Hematopoietic multipotent progenitor cell (in vitro differentiated cells): ENCODE data around the gene HAUS5. TPM values are rescaled to one million over a fixed set of nuclear protein-coding genes. Genes with fewer than 3 reads are reported as not detected.

Source experiments
- DNase-seq, 3 donors: peaks; one replicate each; pipeline ENCODE4 v3.0.0-alpha.2; 2011 to 2015; ENCODE audit warnings: low read depth in 2 of 3, low spot score in 2 of 3
- total RNA-seq: library from RNA; depleted of rRNA; stranded (reverse); fragments of >200 nt; gene quantifications from one replicate; pipeline ENCODE4 v1.2.3, GENCODE V29; 2012

Gene HAUS5
- total RNA-seq, 1 donor: 23.4 TPM

- DNase-seq: no peak
Observed at GRCh38 chr19:35666251-35666913, 53.8 kb downstream of the HAUS5 start, which contains the start of gene UPK1A. TSS of gene UPK1A (plus strand) at chr19:35666517. CDS start at chr19:35666813, 296 bp downstream.

- DNase-seq: no peak
Observed at GRCh38 chr19:35669566-35669965, 57.0 kb downstream of the HAUS5 start.

- DNase-seq: no peak
Observed at GRCh38 chr19:35669974-35670373, 57.4 kb downstream of the HAUS5 start.

- DNase-seq: no peak
Observed at GRCh38 chr19:35670686-35671085, 58.2 kb downstream of the HAUS5 start.

- DNase-seq: peak in 2 of 3 donors; percentile 51 to 60
Observed at GRCh38 chr19:35671818-35672217, 59.3 kb downstream of the HAUS5 start.

- peak in 1 of 3 donors; percentile 14 for DNase-seq
Observed at GRCh38 chr19:35673121-35673804, 60.7 kb downstream of the HAUS5 start.

Other genes with a start within 250 kb of the HAUS5 start
- gene GPR42, start 241.7 kb upstream of the HAUS5 start, total RNA-seq: not detected
- gene FFAR2, start 164.5 kb upstream of the HAUS5 start, total RNA-seq: 0.54 TPM
- gene KRTDAP, start 122.3 kb upstream of the HAUS5 start, total RNA-seq: not detected
- gene DMKN, start 99.1 kb upstream of the HAUS5 start, total RNA-seq: 1.6 TPM
- not detected for gene SBSN, start 84.4 kb upstream of the HAUS5 start, total RNA-seq
- not detected for gene GAPDHS, start 79.3 kb upstream of the HAUS5 start, total RNA-seq
- gene TMEM147, start 67.1 kb upstream of the HAUS5 start, total RNA-seq: 71.9 TPM
- gene ATP4A, start 49.1 kb upstream of the HAUS5 start, total RNA-seq: not detected
- not detected for gene PMIS2, start 26.6 kb upstream of the HAUS5 start, total RNA-seq
- 47.7 TPM for gene RBM42, start 16.3 kb downstream of the HAUS5 start, total RNA-seq
- 1.1 TPM for gene ETV2, start 29.0 kb downstream of the HAUS5 start, total RNA-seq
- gene COX6B1, start 35.6 kb downstream of the HAUS5 start, total RNA-seq: 399 TPM
- gene UPK1A, start 53.8 kb downstream of the HAUS5 start, total RNA-seq: not detected
- under 0.01 TPM for gene ZBTB32, start 91.8 kb downstream of the HAUS5 start, total RNA-seq
- gene KMT2B, start 105.3 kb downstream of the HAUS5 start, total RNA-seq: 28.8 TPM
- gene IGFLR1, start 129.7 kb downstream of the HAUS5 start, total RNA-seq: 18.9 TPM
- gene U2AF1L4, start 132.7 kb downstream of the HAUS5 start, total RNA-seq: 12.1 TPM
- 14.3 TPM for gene PSENEN, start 132.9 kb downstream of the HAUS5 start, total RNA-seq
- gene LIN37, start 135.8 kb downstream of the HAUS5 start, total RNA-seq: 11.6 TPM
- gene HSPB6, start 144.3 kb downstream of the HAUS5 start, total RNA-seq: 0.27 TPM
- gene PROSER3, start 145.4 kb downstream of the HAUS5 start, total RNA-seq: 13.5 TPM
- 37.2 TPM for gene ARHGAP33, start 162.8 kb downstream of the HAUS5 start, total RNA-seq
- not detected for gene PRODH2, start 200.1 kb downstream of the HAUS5 start, total RNA-seq
- not detected for gene NPHS1, start 239.8 kb downstream of the HAUS5 start, total RNA-seq
- not detected for gene KIRREL2, start 244.2 kb downstream of the HAUS5 start, total RNA-seq